Mucosa of descending colon (tissue), 3 donors: ENCODE measurements around the gene CCNK. TPM values are rescaled to one million over a fixed set of nuclear protein-coding genes. Genes with fewer than 3 reads are reported as not detected.

Source experiments
- ATAC-seq: fragments of 200-7000 bp; cut with Tn5 transposase; one replicate; pipeline ENCODE4 v1.9.1; 2020; ENCODE audit warnings: mild to moderate bottlenecking, moderate library complexity
- DNase-seq, 3 donors: peaks; one replicate each; pipeline ENCODE4 v3.0.0-alpha.2; 2020
- H3K36me3 ChIP-seq: fragments of 200-600 bp; one replicate; pipeline ENCODE4 v1.8.0; 2021; ENCODE audit warnings: low read depth, mild to moderate bottlenecking
- H3K4me1 ChIP-seq: fragments of 200-600 bp; one replicate; pipeline ENCODE4 v1.8.0; 2021; ENCODE audit warnings: low read depth, mild to moderate bottlenecking
- H3K4me3 ChIP-seq: fragments of 200-600 bp; one replicate; pipeline ENCODE4 v1.8.0; 2021; ENCODE audit warnings: mild to moderate bottlenecking
- H3K9me3 ChIP-seq: fragments of 200-600 bp; one replicate; pipeline ENCODE4 v1.8.0; 2021; ENCODE audit warnings: mild to moderate bottlenecking
- CTCF ChIP-seq: fragments of 200-600 bp; IDR thresholded peaks from one replicate; pipeline ENCODE4 v1.8.0; 2022; ENCODE audit warnings: antibody characterized with exemption, mild to moderate bottlenecking
- intact Hi-C, 2 donors: fragments of 100-400 bp; cut with DNase I in 1 of 2; cut with micrococcal nuclease in 1 of 2; formaldehyde crosslinking; loops; one replicate each; pipeline versions ENCODE4 v1.11.0 to v1.11.1; 2022; cut with DNase I, micrococcal nuclease
- total RNA-seq, 3 donors: library from RNA; stranded (reverse); fragmentation: NEBNext Ultra II Directional in 2 of 3; extraction: Animal tissue kit (Norgen Biotek cat#: 25700) in 2 of 3; gene quantifications; one replicate each; pipeline versions ENCODE4 v1.2.1 to v1.2.4, GENCODE V29; 2021 to 2023
- donor health status: DM: no; HTN: no; CAD: no; lungs with moderate emphysema.
- donor health status: DM: no; HTN: no; CAD: no.
- donor health status: DM: no; HTN: yes; CAD: no.

The CCNK gene
- total RNA-seq, 3 donors from 2014 or later = 47.4 to 68.4 (median 64.5) TPM

GRCh38 chr14:99497894-99498293, 16.7 kb downstream of the CCNK start:
- intact Hi-C loops = no loop called here
- Histone ChIP-seq H3K9me3 (no peaks in the 10 kb centered on the region), H3K4me1 (no peaks in the 10 kb centered on the region), H3K4me3 (no peak overlapping the region), H3K36me3 (peaks cover 10% of the 10 kb centered on the region)
- ATAC-seq = no peak
- DNase-seq = no peak
- TF ChIP-seq CTCF = no peak

- no peak for ATAC-seq
- H3K36me3 ChIP-seq = peaks cover 20% of the 10 kb centered on the region
- TF ChIP-seq CTCF = no peak
- intact Hi-C loops = no loop called here
- no peak overlapping the region for H3K4me3 ChIP-seq
- no peaks in the 10 kb centered on the region for H3K4me1 ChIP-seq
- no peak for DNase-seq
- no peaks in the 10 kb centered on the region for H3K9me3 ChIP-seq
Observed at GRCh38 chr14:99502989-99503421, 21.8 kb downstream of the CCNK start.

GRCh38 chr14:99503848-99504453, 22.7 kb downstream of the CCNK start:
- intact Hi-C loops = no loop called here
- no peaks in the 10 kb centered on the region for H3K4me1 ChIP-seq
- H3K4me3 ChIP-seq = no peak overlapping the region
- TF ChIP-seq CTCF = no peak
- DNase-seq (no peak), ATAC-seq (no peak)
- peaks cover 20% of the 10 kb centered on the region for H3K36me3 ChIP-seq
- H3K9me3 ChIP-seq = no peaks in the 10 kb centered on the region

GRCh38 chr14:99505089-99505488, 23.9 kb downstream of the CCNK start:
- TF ChIP-seq CTCF = no peak
- Histone ChIP-seq H3K4me3 (no peak overlapping the region), H3K9me3 (no peaks in the 10 kb centered on the region), H3K36me3 (peaks cover 20% of the 10 kb centered on the region), H3K4me1 (no peaks in the 10 kb centered on the region)
- ATAC-seq (no peak), DNase-seq (no peak)
- intact Hi-C loops = no loop called here

- TF ChIP-seq CTCF = no peak
Observed at GRCh38 chr14:99506276-99506675, 25.1 kb downstream of the CCNK start.

More at GRCh38 chr14:99506276-99506675, 25.1 kb downstream of the CCNK start:
- Histone ChIP-seq H3K36me3 (peaks cover 17% of the 10 kb centered on the region), H3K9me3 (no peaks in the 10 kb centered on the region), H3K4me1 (no peaks in the 10 kb centered on the region), H3K4me3 (no peak overlapping the region)
- DNase-seq (no peak), ATAC-seq (no peak)
- intact Hi-C loops = no loop called here
